Sigmoid colon (tissue), 4 donors: Measurements from ENCODE around the gene ZNF101.

ENCODE experiments used
- POLR2A ChIP-seq, 2 donors: fragments of 450-650 bp; IDR thresholded peaks; one replicate each; pipeline ENCODE4 v1.6.1; 2016; ENCODE audit warnings: antibody characterized with exemption in 2 of 2, mild to moderate bottlenecking in 2 of 2, moderate library complexity in 2 of 2
- POLR2AphosphoS5 ChIP-seq, 4 donors: sonication (generic); formaldehyde crosslinking; IDR thresholded peaks; one replicate each; pipeline ENCODE4 v1.6.1; 2017; ENCODE audit warnings: antibody characterized with exemption in 4 of 4
- TF ChIP-seq, protein P1 (sequence below), 4 experiments: fragments of 450-650 bp in 3 of 4; fragments of 200-600 bp in 1 of 4; IDR thresholded peaks; one replicate each; pipeline ENCODE4 v1.5.1; 2016 to 2019; ENCODE audit warnings: antibody characterized with exemption in 4 of 4, mild to moderate bottlenecking in 3 of 4, moderate library complexity in 2 of 4

DNA sequence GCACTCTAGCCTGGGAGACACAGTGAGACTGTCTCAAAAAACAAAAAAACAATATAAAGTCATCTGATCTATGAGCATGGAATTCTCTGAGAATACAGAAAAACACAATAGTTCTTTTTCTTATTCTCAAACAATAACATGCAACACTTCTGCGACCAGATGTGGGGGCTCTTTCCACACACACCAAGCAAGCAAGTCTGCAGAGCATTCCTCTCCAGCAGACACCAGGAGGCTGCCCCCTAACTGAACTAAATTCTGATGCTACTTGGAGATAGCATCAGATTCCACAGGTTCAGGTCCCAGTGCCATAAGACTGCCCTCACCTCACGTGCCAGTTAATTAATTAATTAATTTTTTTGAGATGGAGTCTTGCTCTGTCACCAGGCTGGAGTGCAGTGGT is 27.7 kb downstream of the ZNF101 start:
- TF ChIP-seq, protein P1, sequence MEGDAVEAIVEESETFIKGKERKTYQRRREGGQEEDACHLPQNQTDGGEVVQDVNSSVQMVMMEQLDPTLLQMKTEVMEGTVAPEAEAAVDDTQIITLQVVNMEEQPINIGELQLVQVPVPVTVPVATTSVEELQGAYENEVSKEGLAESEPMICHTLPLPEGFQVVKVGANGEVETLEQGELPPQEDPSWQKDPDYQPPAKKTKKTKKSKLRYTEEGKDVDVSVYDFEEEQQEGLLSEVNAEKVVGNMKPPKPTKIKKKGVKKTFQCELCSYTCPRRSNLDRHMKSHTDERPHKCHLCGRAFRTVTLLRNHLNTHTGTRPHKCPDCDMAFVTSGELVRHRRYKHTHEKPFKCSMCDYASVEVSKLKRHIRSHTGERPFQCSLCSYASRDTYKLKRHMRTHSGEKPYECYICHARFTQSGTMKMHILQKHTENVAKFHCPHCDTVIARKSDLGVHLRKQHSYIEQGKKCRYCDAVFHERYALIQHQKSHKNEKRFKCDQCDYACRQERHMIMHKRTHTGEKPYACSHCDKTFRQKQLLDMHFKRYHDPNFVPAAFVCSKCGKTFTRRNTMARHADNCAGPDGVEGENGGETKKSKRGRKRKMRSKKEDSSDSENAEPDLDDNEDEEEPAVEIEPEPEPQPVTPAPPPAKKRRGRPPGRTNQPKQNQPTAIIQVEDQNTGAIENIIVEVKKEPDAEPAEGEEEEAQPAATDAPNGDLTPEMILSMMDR (IDR thresholded peaks at IDR 0.05), result no peak
- no peak for TF ChIP-seq POLR2AphosphoS5 (IDR thresholded peaks at IDR 0.05)
- TF ChIP-seq POLR2A (IDR thresholded peaks at IDR 0.05), result no peak
